Cortex of kidney (tissue), 1 donor: ENCODE data around the gene MAP3K9.

ENCODE experiments used
- DNase-seq: peaks from one replicate; lab custom pipeline; 2025; lab: John Stamatoyannopoulos, UW

The MAP3K9 gene

GRCh38 chr14:70788898-70789297 is 20.4 kb downstream of the MAP3K9 start:
- no peak for DNase-seq

DNA sequence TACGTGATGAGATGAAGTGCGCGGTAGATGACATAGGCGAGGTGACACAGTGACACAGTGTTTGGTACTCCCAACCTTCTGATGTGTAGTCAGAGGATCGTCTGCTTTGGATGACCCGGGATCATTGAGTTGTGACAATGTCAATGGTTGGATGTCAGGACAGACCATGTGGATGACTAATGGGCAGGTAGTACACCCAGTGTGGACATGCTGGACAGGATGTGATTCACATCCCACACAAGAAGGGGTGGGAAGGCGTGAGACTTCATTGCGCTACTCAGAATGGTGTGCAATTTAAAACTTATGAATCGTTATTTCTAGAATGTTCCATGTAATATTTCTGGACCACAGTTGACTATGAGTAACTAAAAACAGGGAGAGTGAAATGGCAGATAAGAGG is 23.8 kb downstream of the MAP3K9 start:
- no peak for DNase-seq

GRCh38 chr14:70784886-70785285 is 24.4 kb downstream of the MAP3K9 start:
- no peak for DNase-seq

DNA sequence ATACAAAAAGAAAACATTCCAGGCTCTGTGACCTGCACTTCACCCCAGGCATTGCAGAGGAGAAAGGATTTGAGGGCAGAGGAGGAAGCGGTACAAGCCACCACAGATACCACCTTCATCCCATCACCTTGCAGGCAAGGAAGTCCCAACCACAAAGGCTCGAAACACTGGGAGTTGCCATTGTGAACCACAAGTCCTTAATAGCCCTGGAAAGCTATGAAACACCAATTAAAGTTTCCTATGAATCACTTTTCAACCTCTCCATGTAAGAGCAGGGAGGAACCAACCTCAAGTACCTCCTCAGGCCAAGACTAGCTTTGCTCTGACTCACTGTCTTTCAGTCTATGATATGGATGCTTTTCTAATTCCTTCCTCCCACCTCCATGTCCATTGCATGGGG is 27.0 kb downstream of the MAP3K9 start:
- DNase-seq, result no peak

DNA sequence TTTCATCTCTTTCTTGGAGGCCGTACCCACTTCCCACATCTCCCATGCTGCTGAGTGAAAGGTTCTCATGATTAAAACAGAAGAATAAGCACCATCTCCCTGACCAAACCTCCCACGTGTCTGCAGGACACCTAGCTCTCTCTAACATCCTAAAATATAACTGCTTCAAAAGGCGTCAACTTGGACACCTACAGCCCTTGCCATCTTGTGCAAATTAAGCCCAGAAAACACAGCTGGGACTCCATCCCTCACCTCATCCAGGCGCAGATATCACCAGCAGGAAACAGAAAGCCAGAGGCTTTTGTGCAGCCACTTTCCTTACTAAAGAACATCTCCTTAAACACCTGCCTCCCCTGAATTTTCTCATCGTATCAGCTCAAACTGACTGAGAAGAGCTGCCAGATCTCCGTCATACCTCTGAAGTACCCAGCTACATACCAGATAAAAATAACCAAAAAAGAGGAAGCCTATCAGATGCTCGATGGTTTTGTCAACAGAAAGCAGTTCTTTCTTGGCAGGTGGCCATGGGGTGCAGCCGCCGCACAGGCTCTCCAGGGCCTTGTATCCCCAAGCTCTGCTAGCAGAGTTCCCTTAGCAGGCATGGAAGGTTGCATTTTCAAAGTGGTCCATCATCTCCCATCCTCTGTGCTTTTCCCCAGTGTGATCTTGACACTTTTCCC is 28.8 kb downstream of the MAP3K9 start:
- no peak for DNase-seq

DNA sequence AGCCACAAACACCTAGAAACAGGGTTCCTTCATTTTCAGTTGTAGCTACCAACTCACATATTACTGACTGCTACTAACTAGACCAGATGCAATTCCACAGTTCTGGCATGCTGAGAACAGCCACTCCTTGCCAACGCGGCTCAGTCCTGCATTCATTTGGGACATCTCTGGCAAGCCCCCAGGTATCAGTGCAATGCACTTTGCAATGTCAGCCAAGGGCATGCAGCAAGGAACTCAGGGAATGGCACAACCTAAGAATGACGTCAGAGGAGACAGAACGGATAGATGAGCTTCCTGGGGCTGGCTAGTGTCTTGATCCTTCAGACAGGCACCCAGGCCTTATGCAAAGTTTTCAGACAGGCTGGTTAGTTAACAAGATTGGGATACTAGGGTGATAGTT is 29.6 kb downstream of the MAP3K9 start:
- no peak for DNase-seq

DNA sequence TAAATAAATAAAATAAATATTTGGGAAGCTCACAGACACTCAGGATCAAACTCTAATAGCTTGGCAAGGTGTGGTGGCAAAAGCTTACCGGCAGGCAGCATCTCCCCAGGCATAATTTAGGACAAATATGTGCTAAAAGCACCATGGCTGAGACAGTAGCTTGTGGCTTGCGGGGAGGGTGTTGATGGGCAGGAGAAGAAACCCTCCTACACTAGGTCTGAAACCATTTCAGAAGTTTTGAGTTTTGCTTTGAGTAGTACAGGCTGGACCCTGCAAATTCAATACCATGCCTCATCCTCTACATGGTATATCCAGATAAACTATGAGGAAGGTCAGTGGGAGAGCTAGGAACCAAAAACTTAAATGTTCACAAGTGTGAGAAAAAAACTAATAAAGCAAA is 33.1 kb downstream of the MAP3K9 start:
- no peak for DNase-seq

DNA sequence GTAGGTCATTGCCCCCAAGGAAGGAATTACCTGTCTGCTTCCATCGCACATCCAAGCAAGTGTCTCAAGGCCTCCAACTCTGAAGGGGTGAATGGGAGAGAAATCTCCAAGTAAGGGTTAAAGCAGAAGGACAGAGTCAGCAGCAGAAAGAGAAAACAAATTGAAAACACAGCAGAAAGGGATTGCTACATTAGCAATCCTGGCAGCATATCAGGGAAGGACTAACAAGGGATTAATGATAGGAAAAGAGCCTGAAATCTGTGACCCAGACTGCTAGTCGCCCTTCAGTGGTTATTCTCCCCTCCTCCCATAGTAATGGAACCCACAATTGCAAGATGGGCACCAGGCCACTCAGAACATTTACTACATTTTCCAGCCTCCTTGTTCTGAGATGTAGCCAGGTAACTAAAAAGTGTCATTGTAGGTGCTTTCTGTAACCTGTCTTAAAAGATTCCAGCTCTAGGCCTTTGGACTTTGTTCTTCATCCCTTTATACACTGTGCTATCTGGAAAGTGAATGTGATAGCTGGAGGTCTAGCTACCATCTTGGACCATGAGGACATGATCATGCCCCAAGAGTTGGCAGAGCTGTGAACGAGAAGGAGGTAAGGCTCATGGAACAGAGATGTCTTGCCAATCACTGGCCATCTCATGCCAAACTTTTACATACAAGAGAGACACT is 36.0 kb downstream of the MAP3K9 start:
- DNase-seq, result no peak

GRCh38 chr14:70771781-70772212 is 37.5 kb downstream of the MAP3K9 start:
- DNase-seq, result no peak

- DNase-seq, result no peak
These were observed 38.8 kb downstream of the MAP3K9 start for GRCh38 chr14:70770490-70770889.

GRCh38 chr14:70759398-70759797 is 49.9 kb downstream of the MAP3K9 start:
- DNase-seq, result no peak

DNA sequence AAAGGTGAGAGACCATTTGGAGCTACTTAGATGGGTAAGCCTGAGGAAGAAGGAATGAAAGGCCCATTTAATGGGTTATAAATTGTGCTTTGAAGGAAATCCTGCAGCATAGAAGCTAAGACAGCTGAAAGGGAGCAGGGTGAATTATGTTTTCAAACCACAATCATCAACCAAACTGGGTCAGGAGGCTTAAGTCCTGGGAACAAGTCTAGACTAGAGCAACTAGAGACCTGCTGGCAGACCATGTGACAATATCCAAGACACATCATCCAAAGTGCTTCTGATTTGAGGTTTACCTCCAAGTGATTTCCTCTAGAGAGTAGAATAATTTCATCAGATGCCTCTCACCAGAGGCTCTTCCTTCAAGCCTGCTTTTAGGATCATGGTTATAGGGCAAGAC is 53.7 kb downstream of the MAP3K9 start:
- no peak for DNase-seq

GRCh38 chr14:70754991-70755390 is 54.3 kb downstream of the MAP3K9 start:
- no peak for DNase-seq

DNA sequence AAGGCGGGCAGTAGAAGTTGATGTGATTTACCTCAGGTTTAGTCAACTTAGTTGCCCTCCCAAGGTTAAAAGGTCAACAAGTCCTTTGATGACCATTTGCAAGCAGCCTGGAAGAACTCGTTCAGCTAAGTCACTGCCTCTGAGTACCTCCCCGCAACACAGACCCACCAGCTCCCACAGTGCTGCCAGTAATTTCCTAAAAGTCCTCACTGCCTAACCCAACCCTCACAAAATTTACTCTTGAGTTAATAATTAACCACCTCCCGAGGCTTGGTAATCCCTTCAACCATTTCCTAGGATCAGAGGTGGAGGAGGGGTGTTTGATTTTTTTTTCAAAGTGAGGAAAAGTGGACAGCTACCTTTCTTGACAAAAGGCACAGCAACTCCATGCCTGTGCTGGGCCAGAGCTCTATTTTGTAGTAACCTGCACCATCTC is 55.8 kb downstream of the MAP3K9 start:
- DNase-seq, result no peak

GRCh38 chr14:70748422-70748821 is 60.9 kb downstream of the MAP3K9 start:
- no peak for DNase-seq

DNA sequence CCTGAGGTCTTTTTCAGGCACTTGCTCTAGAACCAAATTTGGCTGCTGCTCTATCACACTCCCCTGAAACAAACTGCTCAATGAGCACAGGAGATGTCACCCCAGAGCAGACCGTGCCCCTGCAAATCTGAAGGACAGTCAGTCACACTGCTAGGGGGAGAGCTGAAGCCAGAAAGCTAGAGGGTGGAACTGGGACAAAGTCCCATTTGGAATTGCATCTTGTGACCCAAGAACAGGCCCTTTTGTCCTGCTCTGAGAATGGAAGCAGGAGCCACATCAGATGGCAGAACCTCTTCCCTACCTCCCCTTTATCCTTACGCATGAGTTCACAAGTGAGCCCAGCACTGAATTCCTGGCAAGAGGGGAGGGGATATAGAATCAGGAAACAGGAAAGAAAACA is 64.7 kb downstream of the MAP3K9 start:
- DNase-seq, result no peak

GRCh38 chr14:70742316-70742715 is 67.0 kb downstream of the MAP3K9 start:
- DNase-seq, result no peak

- DNase-seq, result no peak
These were observed 67.8 kb downstream of the MAP3K9 start for GRCh38 chr14:70741482-70741881.

DNA sequence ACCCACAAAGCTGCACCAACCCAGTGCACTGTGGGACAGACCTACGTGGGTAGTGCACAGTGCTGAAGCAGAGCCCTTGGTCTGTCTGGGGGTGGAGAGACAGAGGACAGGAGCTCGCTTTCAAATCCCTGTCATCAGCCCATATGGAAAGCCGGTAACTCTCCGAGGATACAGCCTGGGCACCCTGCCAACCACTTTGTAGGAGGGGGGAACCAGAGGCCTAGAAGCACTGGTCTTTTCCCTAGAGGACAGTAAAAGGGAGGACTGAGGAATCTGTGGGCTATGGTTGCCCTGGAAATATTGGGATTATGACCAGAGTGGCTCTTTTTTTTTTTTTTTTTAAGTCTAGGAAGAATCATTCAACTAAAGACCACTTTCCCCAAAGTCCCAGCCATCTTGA is 74.3 kb downstream of the MAP3K9 start:
- DNase-seq, result no peak

DNA sequence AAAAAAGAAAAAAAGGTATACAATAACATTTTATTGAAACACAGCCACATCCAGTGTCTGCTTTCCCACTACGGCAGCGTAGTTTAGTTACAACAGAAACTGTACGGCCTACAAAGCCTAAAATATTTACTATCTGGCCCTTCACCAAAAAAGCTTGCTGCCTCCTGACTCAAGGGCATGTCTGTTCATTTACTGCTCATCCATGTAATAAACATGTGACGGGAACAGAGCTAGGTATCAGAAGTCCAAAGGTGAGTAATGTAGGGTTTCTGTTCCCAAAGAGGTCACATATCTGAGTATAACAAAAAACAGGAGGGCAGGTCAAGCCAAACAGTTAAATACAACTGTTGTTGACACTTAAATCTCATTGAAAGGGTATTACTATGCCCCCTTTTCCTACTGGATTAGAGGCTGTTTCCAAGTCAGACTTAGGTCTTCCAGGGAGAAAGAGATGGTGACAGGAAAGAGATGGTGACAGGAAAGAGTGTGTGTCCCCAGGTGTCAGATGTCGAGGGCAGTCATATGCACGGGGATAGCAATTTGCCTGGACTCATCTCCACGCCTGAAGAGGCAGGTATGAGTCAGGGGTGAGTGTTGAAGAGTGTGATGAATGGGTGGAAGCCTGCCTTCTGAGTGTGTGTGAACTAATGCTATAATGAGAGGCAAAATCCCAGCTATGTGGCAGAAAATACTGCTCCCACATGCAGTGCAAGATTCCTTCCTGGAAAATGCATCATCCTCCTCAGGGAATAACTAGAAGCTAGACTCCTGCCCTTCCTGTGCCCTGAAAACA is 77.7 kb downstream of the MAP3K9 start:
- DNase-seq, result no peak

- no peak for DNase-seq
These were observed 78.9 kb downstream of the MAP3K9 start for GRCh38 chr14:70730393-70730792.

DNA sequence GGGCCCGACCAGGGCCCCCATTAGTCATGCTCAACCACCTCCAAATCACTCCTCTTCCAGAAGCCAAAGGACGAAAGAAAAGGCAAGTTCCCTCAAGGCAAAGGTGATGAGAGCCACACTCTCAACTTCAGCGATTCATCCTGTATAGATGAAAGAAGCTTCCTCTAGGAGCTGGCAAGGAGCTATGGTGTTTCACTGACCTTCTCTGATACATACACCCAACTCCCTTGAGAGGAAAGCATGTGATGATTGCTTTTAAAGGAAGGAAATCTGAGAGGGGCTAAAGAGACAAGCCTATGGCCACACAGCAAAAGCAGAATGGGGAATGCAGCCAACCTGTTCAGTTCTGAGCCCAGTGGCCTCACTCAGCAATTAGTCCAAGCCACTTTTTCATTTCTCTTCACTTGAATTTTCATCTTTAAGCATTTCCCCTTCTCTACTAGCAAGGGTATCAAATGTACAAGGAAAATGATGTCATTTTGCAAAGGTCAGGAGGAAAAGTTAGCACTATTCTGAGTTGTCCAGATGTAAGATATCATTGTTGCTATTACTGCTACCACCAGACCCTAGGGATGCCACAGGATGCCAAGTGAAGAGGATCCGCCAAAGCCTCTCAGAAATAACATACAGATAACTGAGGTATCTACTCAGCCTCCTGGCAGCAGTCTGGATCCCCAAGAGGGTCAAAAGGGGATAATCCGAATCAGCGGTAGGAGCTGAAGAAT is 82.5 kb downstream of the MAP3K9 start:
- DNase-seq, result no peak
